BLaER1 treated with 17β-estradiol and CSF1 and Interleukin-3, amounts not matched to agents 10 nM and 100 nM (cell line): ENCODE measurements around the gene KRT28.
"Not testable (repeated sequence)": the region's sequence is repeated elsewhere in the genome, so short reads cannot be mapped to it uniquely, and the experiment has no call there.

ENCODE experiments used
- H3K27ac ChIP-seq, 11 experiments: shearing (Covaris generic); formaldehyde crosslinking; 2 replicates each; pipeline ENCODE4 v1.8.1; 2022
- H3K27me3 ChIP-seq, 11 experiments: shearing (Covaris generic); formaldehyde crosslinking; 2 replicates each; pipeline ENCODE4 v1.8.1; 2022
- H3K36me3 ChIP-seq, 11 experiments: shearing (Covaris generic); formaldehyde crosslinking; 2 replicates each; pipeline ENCODE4 v1.8.1; 2022
- H3K4me1 ChIP-seq, 10 experiments: shearing (Covaris generic); formaldehyde crosslinking; 2 replicates each; pipeline ENCODE4 v1.8.1; 2022
- H3K4me2 ChIP-seq, 11 experiments: shearing (Covaris generic); formaldehyde crosslinking; 2 replicates each; pipeline ENCODE4 v1.8.1; 2022
- H3K4me3 ChIP-seq, 10 experiments: shearing (Covaris generic); formaldehyde crosslinking; 2 replicates each; pipeline ENCODE4 v1.8.1; 2022
- H3K9ac ChIP-seq, 11 experiments: shearing (Covaris generic); formaldehyde crosslinking; 2 replicates each; pipeline ENCODE4 v1.8.1; 2022
- H3K9me3 ChIP-seq, 11 experiments: shearing (Covaris generic); formaldehyde crosslinking; replicated peaks in 1 of 11; 2 replicates each; pipeline ENCODE4 v1.8.1; 2022
- H4K20me1 ChIP-seq, 11 experiments: shearing (Covaris generic); formaldehyde crosslinking; 2 replicates each; pipeline ENCODE4 v1.8.1; 2022
- Cebpa-rat ChIP-seq, 11 experiments: shearing (Covaris generic); IDR thresholded peaks; 2 replicates each; pipeline ENCODE4 v1.8.1; 2022

KRT28 gene

GRCh38 chr17:40821536-40821935 is 21.8 kb upstream of the KRT28 start:
- Histone ChIP-seq H3K9me3 (peaks cover 0 to 19% (median 7%) of the 10 kb centered on the region in 11 experiments; a peak in 9 of 22 replicates), H3K36me3 (peaks cover 9 to 22% (median 15%) of the 10 kb centered on the region in 11 experiments), H3K4me3 (no peak overlapping the region), H3K27ac (no peak overlapping the region), H3K4me2 (no peak overlapping the region), H3K4me1 (peaks cover 4 to 24% (median 9%) of the 10 kb centered on the region in 10 experiments; a peak in 12 of 20 replicates), H3K27me3 (no peaks in the 10 kb centered on the region), H3K9ac (no peak overlapping the region), H4K20me1 (no peaks in the 10 kb centered on the region)
- TF ChIP-seq Cebpa-rat (IDR thresholded peaks at IDR 0.05), result no peak

GRCh38 chr17:40820228-40820838 is 20.6 kb upstream of the KRT28 start:
- no peak overlapping the region for H3K27ac ChIP-seq
- H3K36me3 ChIP-seq, result peaks cover 9 to 26% (median 17%) of the 10 kb centered on the region in 11 experiments
- H3K27me3 ChIP-seq, result no peaks in the 10 kb centered on the region
- no peak overlapping the region for H3K9ac ChIP-seq
- H3K4me2 ChIP-seq, result peak overlapping the region in 7 of 11 experiments; percentile 5 to 92 (median 73); a peak in 9 of 22 replicates
- no peak overlapping the region for H3K4me3 ChIP-seq
- H4K20me1 ChIP-seq, result no peaks in the 10 kb centered on the region
- no peak for TF ChIP-seq Cebpa-rat (IDR thresholded peaks at IDR 0.05)
- H3K4me1 ChIP-seq, result peaks cover 4 to 24% (median 9%) of the 10 kb centered on the region in 10 experiments; a peak in 12 of 20 replicates
- peaks cover 0 to 19% (median 7%) of the 10 kb centered on the region in 11 experiments; a peak in 9 of 22 replicates for H3K9me3 ChIP-seq

GRCh38 chr17:40819528-40820125 is 19.9 kb upstream of the KRT28 start:
- H4K20me1 ChIP-seq, result no peaks in the 10 kb centered on the region
- no peak for TF ChIP-seq Cebpa-rat (IDR thresholded peaks at IDR 0.05)
- peaks cover 0 to 19% (median 7%) of the 10 kb centered on the region in 11 experiments; a peak in 11 of 22 replicates for H3K9me3 ChIP-seq
- peaks cover 9 to 26% (median 17%) of the 10 kb centered on the region in 11 experiments for H3K36me3 ChIP-seq
- H3K27me3 ChIP-seq, result no peaks in the 10 kb centered on the region
- peaks cover 4 to 24% (median 9%) of the 10 kb centered on the region in 10 experiments; a peak in 12 of 20 replicates for H3K4me1 ChIP-seq
- H3K27ac ChIP-seq, result peak overlapping the region; percentile 88 to 95 (median 93); a peak in 21 of 22 replicates
- H3K9ac ChIP-seq, result peak overlapping the region in 10 of 11 experiments; percentile 83 to 95 (median 90); a peak in 15 of 22 replicates
- peak overlapping the region; percentile 67 to 92 (median 77) for H3K4me3 ChIP-seq
- peak overlapping the region; percentile 62 to 97 (median 73) for H3K4me2 ChIP-seq

- Histone ChIP-seq H3K9ac (peak overlapping the region; percentile 83 to 95 (median 90)), H3K36me3 (peaks cover 9 to 26% (median 17%) of the 10 kb centered on the region in 11 experiments), H3K27me3 (no peaks in the 10 kb centered on the region), H3K27ac (peak overlapping the region; percentile 88 to 95 (median 93)), H3K4me1 (peaks cover 4 to 24% (median 9%) of the 10 kb centered on the region in 10 experiments; a peak in 12 of 20 replicates), H3K4me2 (peak overlapping the region; percentile 73 to 97 (median 83)), H4K20me1 (no peaks in the 10 kb centered on the region), H3K9me3 (peaks cover 0 to 19% (median 7%) of the 10 kb centered on the region in 11 experiments; a peak in 11 of 22 replicates), H3K4me3 (peak overlapping the region; percentile 67 to 92 (median 77))
- no peak for TF ChIP-seq Cebpa-rat (IDR thresholded peaks at IDR 0.05)
Observed at GRCh38 chr17:40818733-40819527, 19.2 kb upstream of the KRT28 start.

GRCh38 chr17:40818343-40818732 is 18.6 kb upstream of the KRT28 start:
- peak overlapping the region; percentile 67 to 92 (median 77) for H3K4me3 ChIP-seq
- no peak for TF ChIP-seq Cebpa-rat (IDR thresholded peaks at IDR 0.05)

GRCh38 chr17:40817103-40817682 is 17.4 kb upstream of the KRT28 start:
- H3K4me3 ChIP-seq, result peak overlapping the region in 3 of 10 experiments; percentile 67 to 92 (median 72); a peak in 4 of 20 replicates
- H3K27ac ChIP-seq, result no peak overlapping the region
- peak overlapping the region in 10 of 11 experiments; percentile 75 to 97 (median 87); a peak in 15 of 22 replicates for H3K4me2 ChIP-seq
- H3K36me3 ChIP-seq, result peaks cover 9 to 21% (median 17%) of the 10 kb centered on the region in 11 experiments
- H3K27me3 ChIP-seq, result no peaks in the 10 kb centered on the region
- TF ChIP-seq Cebpa-rat (IDR thresholded peaks at IDR 0.05), result no peak
- peaks cover 0 to 19% (median 7%) of the 10 kb centered on the region in 11 experiments; a peak in 11 of 22 replicates for H3K9me3 ChIP-seq
- no peaks in the 10 kb centered on the region for H4K20me1 ChIP-seq
- H3K4me1 ChIP-seq, result peaks cover 4 to 24% (median 9%) of the 10 kb centered on the region in 10 experiments; a peak in 12 of 20 replicates
- H3K9ac ChIP-seq, result no peak overlapping the region

More at GRCh38 chr17:40818343-40818732, 18.6 kb upstream of the KRT28 start:
- Histone ChIP-seq H3K4me2 (peak overlapping the region; percentile 73 to 97 (median 86)), H3K36me3 (peaks cover 9 to 26% (median 17%) of the 10 kb centered on the region in 11 experiments), H3K9me3 (peaks cover 0 to 19% (median 7%) of the 10 kb centered on the region in 11 experiments; a peak in 11 of 22 replicates), H3K4me1 (peaks cover 4 to 24% (median 9%) of the 10 kb centered on the region in 10 experiments; a peak in 12 of 20 replicates), H4K20me1 (no peaks in the 10 kb centered on the region), H3K27me3 (no peaks in the 10 kb centered on the region), H3K9ac (peak overlapping the region; percentile 83 to 95 (median 90)), H3K27ac (peak overlapping the region; percentile 88 to 95 (median 93))

GRCh38 chr17:40816569-40816968 is 16.8 kb upstream of the KRT28 start:
- Histone ChIP-seq H3K4me3 (no peak overlapping the region), H3K27ac (no peak overlapping the region), H4K20me1 (no peaks in the 10 kb centered on the region), H3K9ac (no peak overlapping the region), H3K4me1 (peaks cover 4 to 24% (median 9%) of the 10 kb centered on the region in 10 experiments; a peak in 12 of 20 replicates), H3K27me3 (no peaks in the 10 kb centered on the region), H3K4me2 (no peak overlapping the region), H3K36me3 (peaks cover 9 to 19% (median 14%) of the 10 kb centered on the region in 11 experiments), H3K9me3 (peaks cover 0 to 19% (median 7%) of the 10 kb centered on the region in 11 experiments; a peak in 11 of 22 replicates)
- no peak for TF ChIP-seq Cebpa-rat (IDR thresholded peaks at IDR 0.05)

- H4K20me1 ChIP-seq, result no peaks in the 10 kb centered on the region
- H3K9ac ChIP-seq, result no peak overlapping the region
- H3K27me3 ChIP-seq, result no peaks in the 10 kb centered on the region
- H3K4me1 ChIP-seq, result peaks cover 4 to 24% (median 9%) of the 10 kb centered on the region in 10 experiments; a peak in 12 of 20 replicates
- no peak overlapping the region for H3K4me2 ChIP-seq
- peaks cover 0 to 19% (median 7%) of the 10 kb centered on the region in 11 experiments; a peak in 11 of 22 replicates for H3K9me3 ChIP-seq
- H3K4me3 ChIP-seq, result no peak overlapping the region
- no peak overlapping the region for H3K27ac ChIP-seq
- peaks cover 9 to 19% (median 14%) of the 10 kb centered on the region in 11 experiments for H3K36me3 ChIP-seq
- TF ChIP-seq Cebpa-rat (IDR thresholded peaks at IDR 0.05), result no peak
Observed at GRCh38 chr17:40815381-40815780, 15.6 kb upstream of the KRT28 start.

- H3K27ac ChIP-seq, H3K27me3 ChIP-seq, H3K4me2 ChIP-seq: not testable (repeated sequence)
Observed at GRCh38 chr17:40814657-40815056, 14.9 kb upstream of the KRT28 start.

More at GRCh38 chr17:40814657-40815056, 14.9 kb upstream of the KRT28 start:
- peaks cover 9 to 19% (median 14%) of the 10 kb centered on the region in 11 experiments for H3K36me3 ChIP-seq
- H3K4me1 ChIP-seq, result peaks cover 4 to 17% (median 9%) of the 10 kb centered on the region in 10 experiments; a peak in 12 of 20 replicates
- not testable (repeated sequence) for H3K4me3 ChIP-seq, H3K9ac ChIP-seq, H4K20me1 ChIP-seq
- peaks cover 0 to 19% (median 6%) of the 10 kb centered on the region in 11 experiments; a peak in 11 of 22 replicates for H3K9me3 ChIP-seq
